HG03135 (cell line): ENCODE data around the gene CATSPER4.
"Not testable (repeated sequence)": the region's sequence is repeated elsewhere in the genome, so short reads cannot be mapped to it uniquely, and the experiment has no call there.

Source experiments
- ATAC-seq: cut with Tn5 transposase; IDR thresholded peaks from one replicate; pipeline ENCODE4 v1.9.1; 2021; ENCODE audit warnings: mild to moderate bottlenecking, moderate library complexity; ENCODE audit not compliant: unreplicated experiment

Gene CATSPER4

GRCh38 chr1:26189331-26189730, 1.1 kb upstream of the CATSPER4 start:
- ATAC-seq, result no peak

- no peak for ATAC-seq
Observed at GRCh38 chr1:26189751-26190275, 589 bp upstream of the CATSPER4 start.

GRCh38 chr1:26191739-26192138, 1.3 kb downstream of the CATSPER4 start:
- ATAC-seq, result no peak

GRCh38 chr1:26195805-26196204, 5.4 kb downstream of the CATSPER4 start:
- ATAC-seq, result no peak

GRCh38 chr1:26197301-26197700, 6.9 kb downstream of the CATSPER4 start:
- ATAC-seq, result no peak

GRCh38 chr1:26197813-26198212, 7.4 kb downstream of the CATSPER4 start:
- no peak for ATAC-seq

- no peak for ATAC-seq
Observed at GRCh38 chr1:26200413-26200812, 10.0 kb downstream of the CATSPER4 start.

GRCh38 chr1:26203642-26204318, 13.4 kb downstream of the CATSPER4 start:
- ATAC-seq, result no peak

GRCh38 chr1:26210147-26210870, 19.9 kb downstream of the CATSPER4 start:
- no peak for ATAC-seq

GRCh38 chr1:26212726-26213125, 22.3 kb downstream of the CATSPER4 start:
- no peak for ATAC-seq

- ATAC-seq, result no peak
Observed at GRCh38 chr1:26213335-26213905, 23.0 kb downstream of the CATSPER4 start.

- no peak for ATAC-seq
Observed at GRCh38 chr1:26215246-26215645, 24.8 kb downstream of the CATSPER4 start.

GRCh38 chr1:26218906-26219494, 28.6 kb downstream of the CATSPER4 start:
- no peak for ATAC-seq

GRCh38 chr1:26220199-26220912, 30.0 kb downstream of the CATSPER4 start:
- no peak for ATAC-seq

- no peak for ATAC-seq
Observed at GRCh38 chr1:26221094-26221493, 30.7 kb downstream of the CATSPER4 start.

GRCh38 chr1:26224606-26225005, 34.2 kb downstream of the CATSPER4 start:
- no peak for ATAC-seq

GRCh38 chr1:26225033-26225831, 34.8 kb downstream of the CATSPER4 start:
- ATAC-seq, result no peak

- ATAC-seq, result not testable (repeated sequence)
Observed at GRCh38 chr1:26230682-26231081, 40.3 kb downstream of the CATSPER4 start.

- ATAC-seq, result peak; percentile 86
Observed at GRCh38 chr1:26233903-26234643, 43.7 kb downstream of the CATSPER4 start, which contains the start of gene CEP85. TSS of gene CEP85 (plus strand) at chr1:26234200. CDS start at chr1:26239784, 5,584 bp downstream.
